DMS 273 (cell line): ENCODE measurements around the gene ASXL1.

ENCODE experiments used
- DNase-seq: peaks from one replicate; lab custom pipeline; 2025; ENCODE audit not compliant: unreplicated experiment; lab: John Stamatoyannopoulos, UW

The ASXL1 gene

GRCh38 chr20:32451682-32452461 is 93.7 kb downstream of the ASXL1 start:
- DNase-seq = no peak

- DNase-seq = no peak
Observed at GRCh38 chr20:32452776-32453466, 94.8 kb downstream of the ASXL1 start.

GRCh38 chr20:32453467-32454163 is 95.5 kb downstream of the ASXL1 start:
- DNase-seq = no peak

- DNase-seq = no peak
Observed at GRCh38 chr20:32454164-32455145, 96.3 kb downstream of the ASXL1 start.

- no peak for DNase-seq
Observed at GRCh38 chr20:32455171-32455900, 97.2 kb downstream of the ASXL1 start.

- DNase-seq = no peak
Observed at GRCh38 chr20:32455901-32456701, 98.0 kb downstream of the ASXL1 start.

- peak; percentile 82 for DNase-seq
Observed at GRCh38 chr20:32456869-32457478, 98.8 kb downstream of the ASXL1 start.

- peak; percentile 89 for DNase-seq
Observed at GRCh38 chr20:32457479-32457986, 99.4 kb downstream of the ASXL1 start.

- peak; percentile 48 for DNase-seq
Observed at GRCh38 chr20:32458061-32458836, 100.1 kb downstream of the ASXL1 start.

- no peak for DNase-seq
Observed at GRCh38 chr20:32458837-32459220, 100.7 kb downstream of the ASXL1 start.

GRCh38 chr20:32460231-32460630 is 102.1 kb downstream of the ASXL1 start:
- no peak for DNase-seq

- DNase-seq = no peak
Observed at GRCh38 chr20:32460683-32461320, 102.7 kb downstream of the ASXL1 start.

GRCh38 chr20:32461836-32462600 is 103.9 kb downstream of the ASXL1 start:
- no peak for DNase-seq

- no peak for DNase-seq
Observed at GRCh38 chr20:32462900-32463641, 104.9 kb downstream of the ASXL1 start.

- no peak for DNase-seq
Observed at GRCh38 chr20:32463642-32464400, 105.7 kb downstream of the ASXL1 start.
